Measurements from ENCODE around the gene ERG28. TPM values are rescaled to one million over a fixed set of nuclear protein-coding genes. Genes with fewer than 3 reads are reported as not detected.

ERG28 gene
- polyA plus RNA-seq, 2 of the 4 experiments (the other 2 are of a cell fraction) = 18.8 to 23.4 TPM

GRCh38 chr14:75646762-75647161 is 13.9 kb downstream of the ERG28 start:
- no peak for ATAC-seq
- TF ChIP-seq CBX2 (IDR thresholded peaks at IDR 0.05; ENCODE audit: borderline replicate concordance, low read depth) (no peak), TFCP2L1 (CRISPR knock-in tag; IDR thresholded peaks at IDR 0.05) (no peak), MAX (IDR thresholded peaks at IDR 0.05) (no peak), ZFP36 (IDR thresholded peaks at IDR 0.05; ENCODE audit: borderline replicate concordance, partially characterized antibody) (no peak), CTCF (IDR thresholded peaks at IDR 0.05) (no peak), HES2 (IDR thresholded peaks at IDR 0.05) (no peak), HEYL (CRISPR knock-in tag; IDR thresholded peaks at IDR 0.05) (no peak), PBX3 (IDR thresholded peaks at IDR 0.05) (no peak), HOXA7 (CRISPR knock-in tag; IDR thresholded peaks at IDR 0.05) (no peak), ESRRA (IDR thresholded peaks at IDR 0.05; ENCODE audit: borderline replicate concordance, low read length) (no peak), TP53 (CRISPR knock-in tag; IDR thresholded peaks at IDR 0.05) (no peak), RFX5 (IDR thresholded peaks at IDR 0.05) (no peak), PHF8 (IDR thresholded peaks at IDR 0.05; ENCODE audit: borderline replicate concordance, low read depth) (no peak), ZSCAN20 (CRISPR knock-in tag; IDR thresholded peaks at IDR 0.05) (no peak), KDM5A (IDR thresholded peaks at IDR 0.05) (no peak)
- CTCF ChIA-PET = interaction anchor here (1.0 to 3.3 kb wide), 9 partner anchors 8 to 351 kb away, joined by 3 to 34 read pairs (median 9); partner anchors contain the start of genes ERG28, FLVCR2 and TTLL5
- 90% methylated on average over 6 of the region's 6 CpGs for WGBS (ENCODE audit: missing lambda C conversion rate)
- POLR2A ChIA-PET = interaction anchor here (0.8 kb wide), 2 partner anchors 9 to 69 kb away, joined by 3 to 4 read pairs; no protein-coding TSS in a partner anchor
- H3K27ac ChIP-seq = peak overlapping the region; percentile 73 to 84
- H3K4me1 ChIP-seq = peaks cover 59% of the 10 kb centered on the region
- DNase-seq (ENCODE audit: low read depth in 1 of 2, low spot score in 1 of 2) = no peak
- 0 out of 3 replicates have a peak overlapping the region, but pooled peaks have one; percentile 8 for H3K4me3 ChIP-seq
- no peak for FAIRE-seq
- peak overlapping the region; percentile 66 for H3K4me2 ChIP-seq
- no peaks in the 10 kb centered on the region for H3K9me3 ChIP-seq

GRCh38 chr14:75645056-75645455 is 15.6 kb downstream of the ERG28 start:
- POLR2A ChIA-PET = no interaction called here
- H3K27ac ChIP-seq = peak overlapping the region; percentile 73 to 84
- no peak for FAIRE-seq
- no peak for ATAC-seq
- DNase-seq (ENCODE audit: low read depth in 1 of 2, low spot score in 1 of 2) = no peak
- CTCF ChIA-PET = interaction anchor here (1.4 to 3.3 kb wide), 3 partner anchors 9 to 67 kb away, joined by 9 to 34 read pairs (median 14); partner anchors contain the start of gene FLVCR2
- H3K4me3 ChIP-seq = no peak overlapping the region
- H3K4me2 ChIP-seq = no peak overlapping the region
- TF ChIP-seq NFE2L2 (conservative IDR thresholded peaks at IDR 0.05; ENCODE audit: low read length) = no peak
- TF ChIP-seq BCL3 (IDR thresholded peaks at IDR 0.05) = no peak
- TF ChIP-seq SREBF2 (IDR thresholded peaks at IDR 0.05) = no peak
- TF ChIP-seq ZNF302 (CRISPR knock-in tag; IDR thresholded peaks at IDR 0.05) = no peak
- no peak for TF ChIP-seq MYC (IDR thresholded peaks at IDR 0.05; ENCODE audit: borderline replicate concordance, low read length)
- no peak for TF ChIP-seq FOXS1 (CRISPR knock-in tag; IDR thresholded peaks at IDR 0.05)
- TF ChIP-seq MAZ (IDR thresholded peaks at IDR 0.05; ENCODE audit: borderline replicate concordance, low read depth, low read length) = no peak
- TF ChIP-seq BHLHE40 (IDR thresholded peaks at IDR 0.05; ENCODE audit: low read depth, low read length) = no peak
- TF ChIP-seq HOXA7 (CRISPR knock-in tag; IDR thresholded peaks at IDR 0.05) = no peak
- no peak for TF ChIP-seq POLR2A (IDR thresholded peaks at IDR 0.05; ENCODE audit: low read length)
- TF ChIP-seq RNF2 (IDR thresholded peaks at IDR 0.05; ENCODE audit: borderline replicate concordance, low read depth) = no peak
- no peak for TF ChIP-seq ESRRA (IDR thresholded peaks at IDR 0.05; ENCODE audit: borderline replicate concordance, low read length)
- no peaks in the 10 kb centered on the region for H3K9me3 ChIP-seq
- H3K4me1 ChIP-seq = peaks cover 47% of the 10 kb centered on the region
